ENCODE results near the gene ACADS.

ACADS gene

GRCh38 chr12:120699553-120699952, 26.1 kb upstream of the ACADS start:
- H3K4me3 ChIP-seq (ENCODE audit: low read length) = no peak overlapping the region
- TF ChIP-seq, protein P1, sequence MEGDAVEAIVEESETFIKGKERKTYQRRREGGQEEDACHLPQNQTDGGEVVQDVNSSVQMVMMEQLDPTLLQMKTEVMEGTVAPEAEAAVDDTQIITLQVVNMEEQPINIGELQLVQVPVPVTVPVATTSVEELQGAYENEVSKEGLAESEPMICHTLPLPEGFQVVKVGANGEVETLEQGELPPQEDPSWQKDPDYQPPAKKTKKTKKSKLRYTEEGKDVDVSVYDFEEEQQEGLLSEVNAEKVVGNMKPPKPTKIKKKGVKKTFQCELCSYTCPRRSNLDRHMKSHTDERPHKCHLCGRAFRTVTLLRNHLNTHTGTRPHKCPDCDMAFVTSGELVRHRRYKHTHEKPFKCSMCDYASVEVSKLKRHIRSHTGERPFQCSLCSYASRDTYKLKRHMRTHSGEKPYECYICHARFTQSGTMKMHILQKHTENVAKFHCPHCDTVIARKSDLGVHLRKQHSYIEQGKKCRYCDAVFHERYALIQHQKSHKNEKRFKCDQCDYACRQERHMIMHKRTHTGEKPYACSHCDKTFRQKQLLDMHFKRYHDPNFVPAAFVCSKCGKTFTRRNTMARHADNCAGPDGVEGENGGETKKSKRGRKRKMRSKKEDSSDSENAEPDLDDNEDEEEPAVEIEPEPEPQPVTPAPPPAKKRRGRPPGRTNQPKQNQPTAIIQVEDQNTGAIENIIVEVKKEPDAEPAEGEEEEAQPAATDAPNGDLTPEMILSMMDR (IDR thresholded peaks at IDR 0.05; ENCODE audit: insufficient read depth, low read depth, low read length, missing control alignments) = no peak
- no peak for DNase-seq (ENCODE audit: low read depth)

DNA sequence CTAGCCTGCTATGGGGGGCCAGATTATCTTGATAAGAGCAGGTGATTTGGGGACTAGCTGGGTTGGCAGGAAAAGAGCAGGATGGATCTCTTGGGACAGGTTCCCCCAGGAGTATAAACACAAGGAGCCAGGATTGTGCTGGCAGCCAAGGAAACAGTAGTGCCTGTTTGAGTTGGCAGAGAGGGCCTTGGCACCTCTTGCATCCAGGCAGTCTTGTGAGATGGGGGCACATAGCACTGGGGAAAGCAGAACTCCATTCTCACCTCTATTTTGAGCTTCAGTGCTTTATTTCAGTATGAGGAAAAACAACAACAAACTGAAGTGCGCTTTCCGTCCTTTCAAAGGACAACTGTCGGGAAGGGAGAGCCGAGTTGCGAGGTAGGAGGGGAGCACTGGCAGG, 24.7 kb upstream of the ACADS start:
- no peak for DNase-seq (ENCODE audit: low read depth)
- H3K4me3 ChIP-seq (ENCODE audit: low read length) = no peak overlapping the region
- TF ChIP-seq, protein P1 (IDR thresholded peaks at IDR 0.05; ENCODE audit: insufficient read depth, low read depth, low read length, missing control alignments) = no peak

DNA sequence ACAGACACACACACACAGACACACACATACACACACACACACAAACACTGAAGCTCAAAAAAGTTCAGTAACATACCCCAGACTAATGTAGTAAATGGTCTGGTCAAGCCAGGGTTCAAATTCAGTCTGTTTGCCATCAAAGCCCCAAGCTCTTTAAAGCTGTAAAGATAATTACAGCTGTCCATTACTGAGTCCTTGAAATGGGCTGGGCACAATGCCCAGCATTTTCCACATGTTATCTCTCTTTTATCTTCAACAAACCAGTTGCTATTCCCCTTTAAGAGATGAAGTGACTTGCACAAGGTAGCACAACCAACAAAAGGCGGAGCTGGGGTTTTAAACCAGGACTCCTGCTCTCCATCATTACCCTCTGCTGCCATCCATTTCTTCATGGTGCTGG, 23.0 kb upstream of the ACADS start:
- DNase-seq (ENCODE audit: low read depth) = no peak
- TF ChIP-seq, protein P1 (IDR thresholded peaks at IDR 0.05; ENCODE audit: insufficient read depth, low read depth, low read length, missing control alignments) = no peak
- no peak overlapping the region for H3K4me3 ChIP-seq (ENCODE audit: low read length)

GRCh38 chr12:120703311-120703942, 22.2 kb upstream of the ACADS start:
- no peak overlapping the region for H3K4me3 ChIP-seq (ENCODE audit: low read length)
- TF ChIP-seq, protein P1 (IDR thresholded peaks at IDR 0.05; ENCODE audit: insufficient read depth, low read depth, low read length, missing control alignments) = no peak
- DNase-seq (ENCODE audit: low read depth) = no peak

- no peak for DNase-seq (ENCODE audit: low read depth)
- TF ChIP-seq, protein P1 (IDR thresholded peaks at IDR 0.05; ENCODE audit: insufficient read depth, low read depth, low read length, missing control alignments) = no peak
Measured at GRCh38 chr12:120705618-120706017, 20.0 kb upstream of the ACADS start.

GRCh38 chr12:120706029-120706428, 19.6 kb upstream of the ACADS start:
- peak; percentile 15 for DNase-seq (ENCODE audit: low read depth)
- TF ChIP-seq, protein P1 (IDR thresholded peaks at IDR 0.05; ENCODE audit: insufficient read depth, low read depth, low read length, missing control alignments) = no peak

More at GRCh38 chr12:120705618-120706017, 20.0 kb upstream of the ACADS start:
- H3K4me3 ChIP-seq (ENCODE audit: low read length) = no peak overlapping the region

GRCh38 chr12:120708651-120709050, 17.0 kb upstream of the ACADS start:
- TF ChIP-seq, protein P1 (IDR thresholded peaks at IDR 0.05; ENCODE audit: insufficient read depth, low read depth, low read length, missing control alignments) = no peak
- DNase-seq (ENCODE audit: low read depth) = no peak
- H3K4me3 ChIP-seq (ENCODE audit: low read length) = no peak overlapping the region

More at GRCh38 chr12:120706029-120706428, 19.6 kb upstream of the ACADS start:
- no peak overlapping the region for H3K4me3 ChIP-seq (ENCODE audit: low read length)
